Caco-2 (cell line): Measurements from ENCODE around the gene DAW1. TPM values are rescaled to one million over a fixed set of nuclear protein-coding genes. Genes with fewer than 3 reads are reported as not detected.

Source experiments
- BruUV-seq: library from RNA; stranded (reverse); fragments of 400-500 nt; replicated peaks from 2 replicates; lab custom pipeline; 2021; lab: Mats Ljungman, UMichigan
- CTCF ChIA-PET: fragments of 300-600 bp; sonication (Branson Sonifier 250); formaldehyde crosslinking; loops from one replicate; lab custom pipeline; 2022; ENCODE audit warnings: antibody characterized with exemption; lab: Charles Lee
- POLR2A ChIA-PET: fragments of 300-600 bp; sonication (Branson Sonifier 250); formaldehyde crosslinking; loops from one replicate; lab custom pipeline; 2022; ENCODE audit warnings: antibody characterized with exemption; lab: Charles Lee
- DNase-seq, 2 experiments: peaks; one replicate each; pipeline versions ENCODE4 v3.0.0 to v3.0.0-alpha.2; 2020 to 2022
- H3K27me3 ChIP-seq: replicated peaks from 2 replicates; pipeline ENCODE4 v1.6.0; 2011; ENCODE audit warnings: low read length; ENCODE audit not compliant: control insufficient read depth, insufficient read depth
- H3K36me3 ChIP-seq: 2 replicates; pipeline ENCODE4 v1.5.1; 2011; ENCODE audit warnings: low read length; ENCODE audit not compliant: control insufficient read depth, insufficient read depth
- H3K4me1 ChIP-seq: fragments of 250-450 bp; sonication (Bioruptor Pico); 2 replicates; pipeline ENCODE4 v1.5.1; 2020; ENCODE audit warnings: mild to moderate bottlenecking
- H3K4me3 ChIP-seq: 2 replicates; pipeline ENCODE4 v1.5.1; 2011; ENCODE audit warnings: low read depth, mild to moderate bottlenecking, control low read depth, low read length
- H3K9me3 ChIP-seq: fragments of 250-450 bp; sonication (Bioruptor Pico); 2 replicates; pipeline ENCODE4 v1.5.1; 2020; ENCODE audit warnings: mild to moderate bottlenecking, moderate library complexity
- H3K27ac Mint-ChIP-seq: one replicate; pipeline ENCODE4 v1.8.0; 2022; ENCODE audit warnings: mixed read lengths; ENCODE audit not compliant: unreplicated experiment
- H3K27me3 Mint-ChIP-seq: one replicate; pipeline ENCODE4 v1.8.0; 2022; ENCODE audit warnings: mixed read lengths; ENCODE audit not compliant: insufficient read depth, unreplicated experiment
- H3K36me3 Mint-ChIP-seq: one replicate; pipeline ENCODE4 v1.8.0; 2022; ENCODE audit warnings: mild to moderate bottlenecking, mixed read lengths; ENCODE audit not compliant: insufficient read depth, unreplicated experiment
- H3K4me1 Mint-ChIP-seq: one replicate; pipeline ENCODE4 v1.8.0; 2022; ENCODE audit warnings: low read depth, mixed read lengths; ENCODE audit not compliant: unreplicated experiment
- H3K4me3 Mint-ChIP-seq: one replicate; pipeline ENCODE4 v1.8.0; 2022; ENCODE audit warnings: mild to moderate bottlenecking, moderate library complexity, mixed read lengths; ENCODE audit not compliant: unreplicated experiment
- H3K9me3 Mint-ChIP-seq: one replicate; pipeline ENCODE4 v1.8.0; 2022; ENCODE audit warnings: mixed read lengths; ENCODE audit not compliant: unreplicated experiment
- intact Hi-C: fragments of 100-400 bp; cut with micrococcal nuclease; formaldehyde crosslinking; loops from one replicate; pipeline ENCODE4 v1.10.0; 2022; ENCODE audit not compliant: unreplicated experiment
- total RNA-seq: library from RNA; stranded (reverse); gene quantifications from 2 replicates; pipeline ENCODE4 v1.2.3, GENCODE V29; 2022
- TF ChIP-seq, protein P1 (sequence below), 2 experiments: fragments of 200-600 bp in 1 of 2; IDR thresholded peaks; 1 replicate in 1 of 2; 2 replicates in 1 of 2; pipeline versions ENCODE4 v1.5.1 to v1.8.0; 2011 to 2022; ENCODE audit warnings: antibody characterized with exemption in 1 of 2, control low read depth in 1 of 2, inconsistent platforms in 1 of 2, low read depth in 1 of 2, low read length in 1 of 2, mild to moderate bottlenecking in 1 of 2, moderate library complexity in 1 of 2; ENCODE audit not compliant: insufficient read depth in 1 of 2, severe bottlenecking in 1 of 2, unreplicated experiment in 1 of 2

The DAW1 gene
- total RNA-seq, 1 experiment from 2014 or later, result 6.6 TPM

DNA sequence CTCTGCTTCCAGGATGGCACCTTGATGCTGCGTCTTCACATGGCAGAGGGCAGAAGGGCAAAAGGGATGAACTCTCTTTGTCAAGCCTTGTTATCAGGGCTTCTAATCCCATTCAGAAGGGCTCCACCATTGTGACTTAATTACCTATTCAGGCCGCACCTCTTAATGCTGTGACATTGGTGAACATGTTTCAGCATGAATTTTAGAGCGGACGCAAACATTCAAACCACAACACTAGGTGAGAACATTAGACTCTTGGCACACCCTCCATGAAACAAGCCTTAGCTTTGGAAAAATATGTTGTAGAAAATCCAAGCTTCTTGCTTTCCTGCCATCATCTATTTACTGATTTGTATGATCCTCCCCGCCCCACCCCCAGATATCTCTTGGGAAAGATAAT, 17.9 kb downstream of the DAW1 start:
- ChIA-PET CTCF (no interaction called here), POLR2A (no interaction called here)
- no TSS peak for BruUV-seq

DNA sequence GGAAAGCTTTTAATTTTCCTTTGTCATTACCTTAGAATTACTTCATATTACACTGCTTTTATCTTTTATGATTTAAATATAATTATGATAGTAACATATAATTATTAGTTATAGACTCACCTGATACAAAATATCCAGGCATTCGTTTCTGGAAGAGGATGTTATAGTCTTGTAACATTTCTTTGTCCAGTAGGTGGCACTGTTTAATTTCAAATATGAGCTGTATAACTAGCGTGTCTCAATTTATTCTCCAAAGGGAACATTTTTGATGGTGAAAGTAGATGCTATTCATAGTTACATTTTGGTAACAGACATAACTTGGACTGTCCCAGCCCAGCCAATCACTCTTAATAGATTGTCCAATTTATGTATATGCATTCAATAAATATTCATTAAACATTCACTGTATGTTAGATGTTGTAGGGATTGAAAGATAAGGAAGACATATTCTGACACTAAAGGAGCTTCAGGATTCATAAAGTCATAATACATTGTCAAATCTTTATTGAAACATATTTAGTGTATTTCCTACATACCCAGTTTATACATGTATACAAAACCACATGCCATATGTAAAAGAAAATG, 19.2 kb downstream of the DAW1 start:
- Mint-ChIP-seq H3K4me1 (no peaks in the 10 kb centered on the region), H3K27ac (no peak overlapping the region), H3K27me3 (no peaks in the 10 kb centered on the region), H3K4me3 (no peak overlapping the region), H3K36me3 (no peaks in the 10 kb centered on the region), H3K9me3 (no peaks in the 10 kb centered on the region)
- Histone ChIP-seq H3K4me1 (no peaks in the 10 kb centered on the region), H3K9me3 (no peaks in the 10 kb centered on the region), H3K4me3 (no peak overlapping the region), H3K27me3 (no peaks in the 10 kb centered on the region), H3K36me3 (no peaks in the 10 kb centered on the region)
- ChIA-PET POLR2A (interaction anchor here (0.7 kb wide), 1 partner anchor 19 kb away, joined by 3 read pairs; the partner anchor contains the start of gene DAW1), CTCF (interaction anchor here (0.6 to 1.1 kb wide), 3 partner anchors 19 to 158 kb away, joined by 3 to 5 read pairs (median 5); partner anchors contain the start of gene DAW1)
- TF ChIP-seq, protein P1, sequence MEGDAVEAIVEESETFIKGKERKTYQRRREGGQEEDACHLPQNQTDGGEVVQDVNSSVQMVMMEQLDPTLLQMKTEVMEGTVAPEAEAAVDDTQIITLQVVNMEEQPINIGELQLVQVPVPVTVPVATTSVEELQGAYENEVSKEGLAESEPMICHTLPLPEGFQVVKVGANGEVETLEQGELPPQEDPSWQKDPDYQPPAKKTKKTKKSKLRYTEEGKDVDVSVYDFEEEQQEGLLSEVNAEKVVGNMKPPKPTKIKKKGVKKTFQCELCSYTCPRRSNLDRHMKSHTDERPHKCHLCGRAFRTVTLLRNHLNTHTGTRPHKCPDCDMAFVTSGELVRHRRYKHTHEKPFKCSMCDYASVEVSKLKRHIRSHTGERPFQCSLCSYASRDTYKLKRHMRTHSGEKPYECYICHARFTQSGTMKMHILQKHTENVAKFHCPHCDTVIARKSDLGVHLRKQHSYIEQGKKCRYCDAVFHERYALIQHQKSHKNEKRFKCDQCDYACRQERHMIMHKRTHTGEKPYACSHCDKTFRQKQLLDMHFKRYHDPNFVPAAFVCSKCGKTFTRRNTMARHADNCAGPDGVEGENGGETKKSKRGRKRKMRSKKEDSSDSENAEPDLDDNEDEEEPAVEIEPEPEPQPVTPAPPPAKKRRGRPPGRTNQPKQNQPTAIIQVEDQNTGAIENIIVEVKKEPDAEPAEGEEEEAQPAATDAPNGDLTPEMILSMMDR (IDR thresholded peaks at IDR 0.05; ENCODE audit: insufficient read depth in 1 of 2, low read depth in 1 of 2, low read length in 1 of 2, severe bottlenecking in 1 of 2, unreplicated experiment in 1 of 2), result peak; percentile 38 to 64
- intact Hi-C loops, result loop anchor here (1.0 to 5.0 kb wide), 4 partner anchors 48 to 767 kb away; no protein-coding TSS in a partner anchor
- BruUV-seq, result no TSS peak
- DNase-seq, result peak in 1 of 2 experiments; percentile 41

More for the DNA sequence above, 17.9 kb downstream of the DAW1 start:
- Histone ChIP-seq H3K4me3 (no peak overlapping the region), H3K9me3 (no peaks in the 10 kb centered on the region), H3K27me3 (no peaks in the 10 kb centered on the region), H3K4me1 (no peaks in the 10 kb centered on the region), H3K36me3 (no peaks in the 10 kb centered on the region)
- Mint-ChIP-seq H3K4me1 (no peaks in the 10 kb centered on the region), H3K4me3 (no peak overlapping the region), H3K27ac (no peak overlapping the region), H3K27me3 (no peaks in the 10 kb centered on the region), H3K36me3 (peaks cover 3% of the 10 kb centered on the region), H3K9me3 (no peaks in the 10 kb centered on the region)
- no peak for DNase-seq
- intact Hi-C loops, result no loop called here
- TF ChIP-seq, protein P1 (IDR thresholded peaks at IDR 0.05; ENCODE audit: insufficient read depth in 1 of 2, low read depth in 1 of 2, low read length in 1 of 2, severe bottlenecking in 1 of 2, unreplicated experiment in 1 of 2), result no peak

DNA sequence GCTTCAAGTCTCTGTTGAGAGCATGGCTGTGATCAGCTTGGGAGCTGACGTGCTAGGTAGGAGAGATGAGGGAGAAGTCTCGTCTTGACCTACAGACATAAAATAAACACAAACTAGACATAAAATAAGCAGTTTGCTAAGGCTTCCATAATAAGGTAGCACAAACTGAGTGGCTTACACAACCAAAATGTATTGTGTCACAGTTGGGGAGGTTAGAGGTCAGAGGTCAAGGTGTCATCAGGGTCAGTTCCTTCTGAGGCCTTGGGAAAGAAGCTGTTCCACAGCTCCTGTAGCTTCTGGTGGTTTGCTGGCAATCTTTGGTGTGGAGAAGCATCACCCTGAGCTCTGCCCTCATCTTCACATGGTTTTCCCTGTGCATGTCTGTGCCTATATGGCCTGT, 20.2 kb downstream of the DAW1 start:
- ChIA-PET CTCF (interaction anchor here (1.1 kb wide), 1 partner anchor 157 kb away, joined by 5 read pairs; no protein-coding TSS in a partner anchor), POLR2A (no interaction called here)
- H3K9me3 Mint-ChIP-seq, result no peaks in the 10 kb centered on the region
- TF ChIP-seq, protein P1 (IDR thresholded peaks at IDR 0.05; ENCODE audit: insufficient read depth in 1 of 2, low read depth in 1 of 2, low read length in 1 of 2, severe bottlenecking in 1 of 2, unreplicated experiment in 1 of 2), result no peak
- no peaks in the 10 kb centered on the region for H3K27me3 Mint-ChIP-seq
- Histone ChIP-seq H3K36me3 (no peaks in the 10 kb centered on the region), H3K4me1 (no peaks in the 10 kb centered on the region), H3K4me3 (no peak overlapping the region), H3K27me3 (no peaks in the 10 kb centered on the region), H3K9me3 (no peaks in the 10 kb centered on the region)
- intact Hi-C loops, result loop anchor here (2.0 to 5.0 kb wide), 2 partner anchors 157 to 766 kb away; no protein-coding TSS in a partner anchor
- H3K36me3 Mint-ChIP-seq, result no peaks in the 10 kb centered on the region
- H3K27ac Mint-ChIP-seq, result no peak overlapping the region
- no peaks in the 10 kb centered on the region for H3K4me1 Mint-ChIP-seq
- H3K4me3 Mint-ChIP-seq, result no peak overlapping the region
- DNase-seq, result no peak
- BruUV-seq, result no TSS peak
